ENCODE results near the gene CX3CR1.

DNA sequence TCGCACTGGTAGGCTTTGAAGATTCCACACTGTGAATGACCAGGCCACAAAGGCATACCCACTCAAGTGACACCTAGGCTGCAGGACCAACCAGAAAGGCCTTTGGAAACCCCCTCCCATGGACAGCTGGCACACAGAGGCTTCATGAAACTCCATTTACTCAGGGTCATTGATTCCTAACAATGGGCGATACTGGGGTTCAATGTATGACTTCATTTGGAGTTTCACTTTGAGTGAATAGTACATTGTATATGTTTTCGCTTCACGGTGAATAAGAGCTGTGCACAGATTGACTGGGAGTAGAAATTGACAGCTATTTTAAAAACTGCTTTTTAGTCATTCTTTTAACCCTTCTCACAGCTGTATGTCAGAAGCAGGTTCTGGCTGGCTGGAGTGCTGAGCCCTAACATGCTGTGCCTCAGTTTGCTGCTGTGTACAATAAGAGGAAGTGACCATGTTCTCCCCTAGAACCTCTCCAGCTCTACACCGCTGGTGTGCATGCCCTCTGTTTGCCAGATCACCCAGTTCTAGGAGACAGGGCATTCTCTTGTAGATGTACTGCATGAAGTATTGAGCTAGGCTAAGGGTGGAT, 15.4 kb upstream of the CX3CR1 start:
- TF ChIP-seq, protein P1, sequence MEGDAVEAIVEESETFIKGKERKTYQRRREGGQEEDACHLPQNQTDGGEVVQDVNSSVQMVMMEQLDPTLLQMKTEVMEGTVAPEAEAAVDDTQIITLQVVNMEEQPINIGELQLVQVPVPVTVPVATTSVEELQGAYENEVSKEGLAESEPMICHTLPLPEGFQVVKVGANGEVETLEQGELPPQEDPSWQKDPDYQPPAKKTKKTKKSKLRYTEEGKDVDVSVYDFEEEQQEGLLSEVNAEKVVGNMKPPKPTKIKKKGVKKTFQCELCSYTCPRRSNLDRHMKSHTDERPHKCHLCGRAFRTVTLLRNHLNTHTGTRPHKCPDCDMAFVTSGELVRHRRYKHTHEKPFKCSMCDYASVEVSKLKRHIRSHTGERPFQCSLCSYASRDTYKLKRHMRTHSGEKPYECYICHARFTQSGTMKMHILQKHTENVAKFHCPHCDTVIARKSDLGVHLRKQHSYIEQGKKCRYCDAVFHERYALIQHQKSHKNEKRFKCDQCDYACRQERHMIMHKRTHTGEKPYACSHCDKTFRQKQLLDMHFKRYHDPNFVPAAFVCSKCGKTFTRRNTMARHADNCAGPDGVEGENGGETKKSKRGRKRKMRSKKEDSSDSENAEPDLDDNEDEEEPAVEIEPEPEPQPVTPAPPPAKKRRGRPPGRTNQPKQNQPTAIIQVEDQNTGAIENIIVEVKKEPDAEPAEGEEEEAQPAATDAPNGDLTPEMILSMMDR (conservative IDR thresholded peaks at IDR 0.05 in 1 of 2, IDR thresholded peaks at IDR 0.05 in 1 of 2; ENCODE audit: extremely low read depth in 1 of 2, insufficient read depth in 1 of 2, low read depth in 1 of 2, low read length in 2 of 2): no peak
- no peak for TF ChIP-seq EZH2 (IDR thresholded peaks at IDR 0.05; ENCODE audit: borderline replicate concordance, low read length)
